GM12891 (cell line): ENCODE measurements around the gene WAC.
"Not testable (repeated sequence)": the region's sequence is repeated elsewhere in the genome, so short reads cannot be mapped to it uniquely, and the experiment has no call there.

Experiments
- DNase-seq: peaks from one replicate; pipeline ENCODE4 v3.0.0; 2011; ENCODE audit warnings: low spot score; ENCODE audit not compliant: insufficient read length
- FAIRE-seq: peaks from 2 replicates; lab custom pipeline; 2011; peaks lifted over from hg19 to GRCh38; lab: Jason Lieb, UNC
- PAX5 ChIP-seq: IDR thresholded peaks from 2 replicates; pipeline ENCODE4 v1.6.1; 2011; ENCODE audit warnings: low read length, moderate library complexity, mild to moderate bottlenecking; ENCODE audit not compliant: insufficient read depth, severe bottlenecking
- POLR2A ChIP-seq: IDR thresholded peaks from 2 replicates; pipeline ENCODE4 v1.6.1; 2011; ENCODE audit warnings: low read depth, low read length, control low read depth
- POLR2AphosphoS5 ChIP-seq: IDR thresholded peaks from 2 replicates; pipeline ENCODE4 v1.6.1; 2011; ENCODE audit warnings: low read depth, low read length, control low read depth
- POU2F2 ChIP-seq: IDR thresholded peaks from 2 replicates; pipeline ENCODE4 v1.6.1; 2011; ENCODE audit warnings: low read depth, mild to moderate bottlenecking, control low read depth, low read length, moderate library complexity
- SPI1 ChIP-seq: IDR thresholded peaks from 2 replicates; pipeline ENCODE4 v1.6.1; 2011; ENCODE audit warnings: low read depth, low read length, control low read depth
- TAF1 ChIP-seq: IDR thresholded peaks from 2 replicates; pipeline ENCODE4 v1.6.1; 2011; ENCODE audit warnings: low read depth, low read length, control low read depth

Gene WAC

GRCh38 chr10:28497313-28498126 lies 35.4 kb upstream of the WAC start:
- TF ChIP-seq TAF1 (no peak), POU2F2 (no peak), POLR2AphosphoS5 (no peak), SPI1 (no peak), POLR2A (no peak), PAX5 (no peak)
- no peak for FAIRE-seq
- no peak for DNase-seq

- not testable (repeated sequence) for DNase-seq, FAIRE-seq
These were observed 32.7 kb upstream of the WAC start for GRCh38 chr10:28500203-28500602.

GRCh38 chr10:28503114-28503513 lies 29.8 kb upstream of the WAC start:
- TF ChIP-seq POU2F2 (no peak), PAX5 (no peak), POLR2AphosphoS5 (no peak), TAF1 (no peak), POLR2A (no peak), SPI1 (no peak)
- FAIRE-seq (no peak), DNase-seq (no peak)

- DNase-seq (no peak), FAIRE-seq (no peak)
These were observed 27.5 kb upstream of the WAC start for GRCh38 chr10:28505359-28505959.

GRCh38 chr10:28508304-28508925 lies 24.5 kb upstream of the WAC start:
- DNase-seq (no peak), FAIRE-seq (no peak)
- TF ChIP-seq POLR2A, result no peak
- TF ChIP-seq TAF1, result no peak
- no peak for TF ChIP-seq PAX5
- no peak for TF ChIP-seq POU2F2
- no peak for TF ChIP-seq POLR2AphosphoS5
- no peak for TF ChIP-seq SPI1

More at GRCh38 chr10:28505359-28505959, 27.5 kb upstream of the WAC start:
- no peak for TF ChIP-seq POLR2A
- TF ChIP-seq POLR2AphosphoS5, result no peak
- no peak for TF ChIP-seq POU2F2

GRCh38 chr10:28509286-28509685 lies 23.6 kb upstream of the WAC start:
- DNase-seq (no peak), FAIRE-seq (no peak)
- TF ChIP-seq POU2F2 (no peak), PAX5 (no peak), POLR2AphosphoS5 (no peak), POLR2A (no peak), TAF1 (no peak), SPI1 (no peak)

- FAIRE-seq (no peak), DNase-seq (no peak)
These were observed 18.3 kb upstream of the WAC start for GRCh38 chr10:28514648-28515047.

GRCh38 chr10:28520346-28520745 lies 12.6 kb upstream of the WAC start:
- TF ChIP-seq TAF1 (no peak), SPI1 (no peak), POU2F2 (no peak), PAX5 (no peak), POLR2A (no peak), POLR2AphosphoS5 (no peak)
- FAIRE-seq (no peak), DNase-seq (no peak)

More at GRCh38 chr10:28514648-28515047, 18.3 kb upstream of the WAC start:
- TF ChIP-seq POU2F2 (no peak), PAX5 (no peak), TAF1 (no peak), POLR2AphosphoS5 (no peak), SPI1 (no peak), POLR2A (no peak)

- DNase-seq, FAIRE-seq: not testable (repeated sequence)
These were observed 12.1 kb upstream of the WAC start for GRCh38 chr10:28520828-28521227.

- not testable (repeated sequence) for DNase-seq, FAIRE-seq
These were observed 11.0 kb upstream of the WAC start for GRCh38 chr10:28521961-28522360.
